ENCODE measurements around the gene HAL. TPM values are rescaled to one million over a fixed set of nuclear protein-coding genes. Genes with fewer than 3 reads are reported as not detected.

Gene HAL
- total and polyA plus RNA-seq, 2 of the 13 experiments (the other 11 are each of a cell fraction or from before 2014, with no cell fraction given), result 0.89 to 37.8 TPM

- 0 out of 2 replicates have a peak, but pooled peaks have one; percentile 33 for TF ChIP-seq ZHX1 (CRISPR knock-in tag; IDR thresholded peaks at IDR 0.05; ENCODE audit: low read depth)
- TF ChIP-seq KDM2A (CRISPR knock-in tag; IDR thresholded peaks at IDR 0.05; ENCODE audit: borderline replicate concordance, low read depth), result peak; percentile 56
- peak; percentile 93 for TF ChIP-seq ELF3 (CRISPR knock-in tag; IDR thresholded peaks at IDR 0.05)
- no peak for TF ChIP-seq RBAK (CRISPR knock-in tag; IDR thresholded peaks at IDR 0.05)
- no peak for TF ChIP-seq ARID2 (CRISPR knock-in tag; IDR thresholded peaks at IDR 0.05; ENCODE audit: borderline replicate concordance)
- no peak; the same call in 1 of the 2 replicates for TF ChIP-seq DMAP1 (CRISPR knock-in tag; IDR thresholded peaks at IDR 0.05)
- no peak for TF ChIP-seq ZNF235 (CRISPR knock-in tag; IDR thresholded peaks at IDR 0.05; ENCODE audit: borderline replicate concordance)
- no peak for TF ChIP-seq ZNF251 (CRISPR knock-in tag; IDR thresholded peaks at IDR 0.05)
- no peak for TF ChIP-seq PREB (CRISPR knock-in tag; IDR thresholded peaks at IDR 0.05)
- TF ChIP-seq ZFP1 (CRISPR knock-in tag; IDR thresholded peaks at IDR 0.05), result no peak
- 0 out of 2 replicates have a peak, but pooled peaks have one; percentile 49 for TF ChIP-seq ZNF772 (CRISPR knock-in tag; IDR thresholded peaks at IDR 0.05)
- peak; percentile 90; the same call in 1 of the 2 replicates for TF ChIP-seq NCOR1 (IDR thresholded peaks at IDR 0.05; ENCODE audit: borderline replicate concordance, low read length)
- peak; percentile 34 for TF ChIP-seq PHF5A (CRISPR knock-in tag; IDR thresholded peaks at IDR 0.05; ENCODE audit: low read depth, unreplicated experiment)
- no peak for TF ChIP-seq SETDB1 (CRISPR knock-in tag; IDR thresholded peaks at IDR 0.05; ENCODE audit: borderline replicate concordance)
- TF ChIP-seq HMGXB4 (CRISPR knock-in tag; IDR thresholded peaks at IDR 0.05; ENCODE audit: borderline replicate concordance in 1 of 2, low read depth in 1 of 2), result 0 out of 4 replicates have a peak, but pooled peaks of 1 of the 2 experiments have one; percentile 34
- no peak for TF ChIP-seq RBM39 (IDR thresholded peaks at IDR 0.05; ENCODE audit: low read depth, low read length, poor library complexity, severe bottlenecking)
- no peak for TF ChIP-seq SP140L (CRISPR knock-in tag; IDR thresholded peaks at IDR 0.05; ENCODE audit: borderline replicate concordance)
- TF ChIP-seq ZMYM3 (CRISPR knock-in tag; IDR thresholded peaks at IDR 0.05), result peak; percentile 49; the same call in 1 of the 2 replicates
- TF ChIP-seq ZNF503 (CRISPR knock-in tag; IDR thresholded peaks at IDR 0.05), result peak; percentile 96
- no peak for TF ChIP-seq IKZF4 (CRISPR knock-in tag; IDR thresholded peaks at IDR 0.05; ENCODE audit: borderline replicate concordance, low read depth, not compliant biosample characterization)
- no peak for TF ChIP-seq MTF2 (CRISPR knock-in tag; IDR thresholded peaks at IDR 0.05; ENCODE audit: borderline replicate concordance)
- TF ChIP-seq ZNF737 (CRISPR knock-in tag; IDR thresholded peaks at IDR 0.05; ENCODE audit: borderline replicate concordance), result no peak
Observed at GRCh38 chr12:95940514-95940913, 55.6 kb downstream of the HAL start (continued).
